ENCODE results near the gene PSAT1.

Gene PSAT1

GRCh38 chr9:78296893-78297671, at the start of gene PSAT1:
Gene PSAT1 (plus strand): TSS chr9:78297125. CDS start chr9:78297211, 86 bp downstream.
- no peak within 1 kb of the TSS for H3K4me3 ChIP-seq (IDR thresholded peaks at IDR 0.05; ENCODE audit: insufficient read depth, low read depth, low read length)
- peak within 1 kb of the TSS; percentile 67; the same call in 1 of the 2 replicates for H3K9ac ChIP-seq
- H2AFZ ChIP-seq (ENCODE audit: low read depth) = peak within 1 kb of the TSS; percentile 47
- no peak for TF ChIP-seq CTCF (conservative IDR thresholded peaks at IDR 0.05; ENCODE audit: low read depth, low read length)
- H3K4me1 ChIP-seq (ENCODE audit: low read depth, poor library complexity, severe bottlenecking) = no peaks in the 10 kb centered on the region
- H3K27me3 ChIP-seq (ENCODE audit: insufficient read depth, low read depth) = no peaks in the 10 kb centered on the region
- H3K79me2 ChIP-seq (ENCODE audit: insufficient read depth, low read depth) = no peaks in the 10 kb centered on the region
- no peaks in the 10 kb centered on the region for H4K20me1 ChIP-seq (ENCODE audit: insufficient read depth)
- peak within 1 kb of the TSS; percentile 54 for H3K27ac ChIP-seq
- H3K4me2 ChIP-seq = peak within 1 kb of the TSS; percentile 31; the same call in 1 of the 2 replicates
- H3K36me3 ChIP-seq (ENCODE audit: insufficient read depth) = no peaks in the 10 kb centered on the region

GRCh38 chr9:78248635-78249034, 48.3 kb upstream of the PSAT1 start:
- H3K4me3 ChIP-seq (IDR thresholded peaks at IDR 0.05; ENCODE audit: insufficient read depth, low read depth, low read length) = no peak overlapping the region
- H3K9ac ChIP-seq = no peak overlapping the region
- H3K36me3 ChIP-seq (ENCODE audit: insufficient read depth) = no peaks in the 10 kb centered on the region
- no peaks in the 10 kb centered on the region for H3K4me1 ChIP-seq (ENCODE audit: low read depth, poor library complexity, severe bottlenecking)
- no peak overlapping the region for H3K27ac ChIP-seq
- H3K27me3 ChIP-seq (ENCODE audit: insufficient read depth, low read depth) = no peaks in the 10 kb centered on the region
- H4K20me1 ChIP-seq (ENCODE audit: insufficient read depth) = no peaks in the 10 kb centered on the region
- no peak for TF ChIP-seq CTCF (conservative IDR thresholded peaks at IDR 0.05; ENCODE audit: low read depth, low read length)
- H3K4me2 ChIP-seq = no peak overlapping the region
- no peaks in the 10 kb centered on the region for H3K79me2 ChIP-seq (ENCODE audit: insufficient read depth, low read depth)
- H2AFZ ChIP-seq (ENCODE audit: low read depth) = no peak overlapping the region

- no peak for TF ChIP-seq CTCF (conservative IDR thresholded peaks at IDR 0.05; ENCODE audit: low read depth, low read length)
- no peak overlapping the region for H3K27ac ChIP-seq
These were observed 47.4 kb upstream of the PSAT1 start for GRCh38 chr9:78249542-78249941.

GRCh38 chr9:78252616-78253015, 44.3 kb upstream of the PSAT1 start:
- Histone ChIP-seq H3K4me3 (IDR thresholded peaks at IDR 0.05; ENCODE audit: insufficient read depth, low read depth, low read length) (no peak overlapping the region), H3K9ac (no peak overlapping the region), H3K27me3 (ENCODE audit: insufficient read depth, low read depth) (no peaks in the 10 kb centered on the region), H3K27ac (no peak overlapping the region), H3K4me1 (ENCODE audit: low read depth, poor library complexity, severe bottlenecking) (no peaks in the 10 kb centered on the region), H3K36me3 (ENCODE audit: insufficient read depth) (0 out of 2 replicates have a peak, but pooled peaks cover 3% of the 10 kb centered on the region), H4K20me1 (ENCODE audit: insufficient read depth) (no peaks in the 10 kb centered on the region), H3K4me2 (no peak overlapping the region), H3K79me2 (ENCODE audit: insufficient read depth, low read depth) (no peaks in the 10 kb centered on the region), H2AFZ (ENCODE audit: low read depth) (no peak overlapping the region)
- no peak for TF ChIP-seq CTCF (conservative IDR thresholded peaks at IDR 0.05; ENCODE audit: low read depth, low read length)

More at GRCh38 chr9:78249542-78249941, 47.4 kb upstream of the PSAT1 start:
- no peak overlapping the region for H3K4me2 ChIP-seq
- no peaks in the 10 kb centered on the region for H3K79me2 ChIP-seq (ENCODE audit: insufficient read depth, low read depth)
- no peaks in the 10 kb centered on the region for H3K27me3 ChIP-seq (ENCODE audit: insufficient read depth, low read depth)
- no peaks in the 10 kb centered on the region for H3K4me1 ChIP-seq (ENCODE audit: low read depth, poor library complexity, severe bottlenecking)
- H2AFZ ChIP-seq (ENCODE audit: low read depth) = no peak overlapping the region
- no peaks in the 10 kb centered on the region for H3K36me3 ChIP-seq (ENCODE audit: insufficient read depth)
- no peaks in the 10 kb centered on the region for H4K20me1 ChIP-seq (ENCODE audit: insufficient read depth)
- no peak overlapping the region for H3K4me3 ChIP-seq (IDR thresholded peaks at IDR 0.05; ENCODE audit: insufficient read depth, low read depth, low read length)
- H3K9ac ChIP-seq = no peak overlapping the region
